Activated T-helper 1 cell treated with anti-CD3 and anti-CD28 coated beads, Interleukin-12 subunit alpha, Interleukin-12 subunit beta, Interleukin-2, Interleukin-4 antibody, amounts not matched to agents 30 ng/mL and 10 ng/mL and 1 ng/mL, durations not matched to agents 14 hours and 24 hours and 36 hours (primary cell): ENCODE measurements around the gene MGST2. TPM values are rescaled to one million over a fixed set of nuclear protein-coding genes. Genes with fewer than 3 reads are reported as not detected.

ENCODE experiments used
- DNase-seq: peaks from one replicate; pipeline ENCODE4 v3.0.0; 2021; ENCODE audit warnings: low spot score
- H3K27ac Mint-ChIP-seq: one replicate; pipeline ENCODE4 v1.8.0; 2021; ENCODE audit warnings: mild to moderate bottlenecking, mixed read lengths
- H3K27me3 Mint-ChIP-seq: one replicate; pipeline ENCODE4 v1.8.0; 2022; ENCODE audit warnings: mild to moderate bottlenecking, moderate library complexity, mixed read lengths; ENCODE audit not compliant: insufficient read depth
- H3K36me3 Mint-ChIP-seq: one replicate; pipeline ENCODE4 v1.8.0; 2021; ENCODE audit warnings: low read depth, mixed read lengths
- H3K4me1 Mint-ChIP-seq: one replicate; pipeline ENCODE4 v1.8.0; 2021; ENCODE audit warnings: low read depth, mixed read lengths
- H3K4me3 Mint-ChIP-seq: one replicate; pipeline ENCODE4 v1.8.0; 2021; ENCODE audit warnings: mild to moderate bottlenecking, moderate library complexity, mixed read lengths
- H3K9me3 Mint-ChIP-seq: one replicate; pipeline ENCODE4 v1.8.0; 2021; ENCODE audit warnings: mixed read lengths
- intact Hi-C: fragments of 100-400 bp; cut with micrococcal nuclease; formaldehyde crosslinking; loops from one replicate; pipeline ENCODE4 v1.15.1; 2024
- total RNA-seq: library from RNA; stranded (reverse); gene quantifications from 2 replicates; pipeline ENCODE4 v1.2.3, GENCODE V29; 2022

The MGST2 gene
- total RNA-seq, 1 donor from 2014 or later = 22.4 TPM

DNA sequence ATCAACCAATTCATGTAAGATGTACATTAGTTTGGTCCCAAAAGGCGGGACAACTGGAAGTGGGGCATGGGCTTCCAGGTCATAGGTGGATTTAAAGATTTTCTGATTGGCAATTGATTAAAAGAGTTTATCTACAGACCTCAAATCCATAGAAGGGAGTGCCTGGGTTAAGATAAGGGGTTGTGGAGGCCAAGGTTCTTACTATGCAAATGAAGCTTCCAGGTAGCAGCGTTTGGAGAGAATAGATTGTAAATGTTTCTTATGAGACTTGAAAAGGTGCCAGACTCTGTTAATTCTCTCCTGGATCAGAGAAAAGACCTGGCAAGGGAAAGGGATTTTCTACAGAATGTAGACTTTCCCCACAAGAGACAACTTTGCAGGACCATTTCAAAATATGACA lies 2.4 kb downstream of the MGST2 start:
- H3K27me3 Mint-ChIP-seq = no peaks in the 10 kb centered on the region
- no peaks in the 10 kb centered on the region for H3K9me3 Mint-ChIP-seq
- DNase-seq = no peak
- H3K4me3 Mint-ChIP-seq = no peak overlapping the region
- intact Hi-C loops = no loop called here
- no peak overlapping the region for H3K27ac Mint-ChIP-seq
- H3K4me1 Mint-ChIP-seq = peaks cover 43% of the 10 kb centered on the region
- H3K36me3 Mint-ChIP-seq = peaks cover 13% of the 10 kb centered on the region

GRCh38 chr4:139668658-139669201 lies 3.1 kb downstream of the MGST2 start:
- no peak overlapping the region for H3K4me3 Mint-ChIP-seq
- H3K36me3 Mint-ChIP-seq = peaks cover 13% of the 10 kb centered on the region
- no peak for DNase-seq
- no peaks in the 10 kb centered on the region for H3K27me3 Mint-ChIP-seq
- H3K9me3 Mint-ChIP-seq = no peaks in the 10 kb centered on the region
- H3K4me1 Mint-ChIP-seq = peaks cover 43% of the 10 kb centered on the region
- intact Hi-C loops = no loop called here
- H3K27ac Mint-ChIP-seq = no peak overlapping the region

- no peak overlapping the region for H3K4me3 Mint-ChIP-seq
- no peak overlapping the region for H3K27ac Mint-ChIP-seq
- H3K9me3 Mint-ChIP-seq = no peaks in the 10 kb centered on the region
- H3K4me1 Mint-ChIP-seq = peaks cover 43% of the 10 kb centered on the region
- H3K27me3 Mint-ChIP-seq = no peaks in the 10 kb centered on the region
- no peak for DNase-seq
- peaks cover 13% of the 10 kb centered on the region for H3K36me3 Mint-ChIP-seq
- intact Hi-C loops = no loop called here
Observed at GRCh38 chr4:139669335-139669734, 3.7 kb downstream of the MGST2 start.

DNA sequence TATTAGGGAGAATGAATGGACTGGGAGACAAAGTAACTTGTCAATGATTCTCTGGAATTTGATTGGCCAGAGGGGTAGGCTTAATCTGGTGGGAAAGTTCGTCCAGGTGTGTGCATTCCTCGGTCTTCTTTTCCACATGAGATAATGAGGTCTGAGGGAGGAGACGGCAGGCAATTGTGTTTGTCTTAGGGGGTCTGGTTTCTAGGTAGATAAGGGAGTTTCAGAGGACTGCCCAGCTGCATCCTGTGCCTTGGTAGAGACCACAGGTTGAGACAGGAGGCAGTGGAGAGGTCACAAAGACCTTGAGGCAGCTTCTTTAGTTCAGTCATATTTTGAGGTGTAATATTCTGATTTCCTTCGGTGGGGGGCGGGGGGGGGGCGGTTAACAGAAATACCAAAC lies 4.3 kb downstream of the MGST2 start:
- H3K36me3 Mint-ChIP-seq = peaks cover 13% of the 10 kb centered on the region
- H3K27me3 Mint-ChIP-seq = no peaks in the 10 kb centered on the region
- H3K4me3 Mint-ChIP-seq = no peak overlapping the region
- no peak for DNase-seq
- H3K9me3 Mint-ChIP-seq = no peaks in the 10 kb centered on the region
- peaks cover 43% of the 10 kb centered on the region for H3K4me1 Mint-ChIP-seq
- H3K27ac Mint-ChIP-seq = no peak overlapping the region
- intact Hi-C loops = no loop called here

DNA sequence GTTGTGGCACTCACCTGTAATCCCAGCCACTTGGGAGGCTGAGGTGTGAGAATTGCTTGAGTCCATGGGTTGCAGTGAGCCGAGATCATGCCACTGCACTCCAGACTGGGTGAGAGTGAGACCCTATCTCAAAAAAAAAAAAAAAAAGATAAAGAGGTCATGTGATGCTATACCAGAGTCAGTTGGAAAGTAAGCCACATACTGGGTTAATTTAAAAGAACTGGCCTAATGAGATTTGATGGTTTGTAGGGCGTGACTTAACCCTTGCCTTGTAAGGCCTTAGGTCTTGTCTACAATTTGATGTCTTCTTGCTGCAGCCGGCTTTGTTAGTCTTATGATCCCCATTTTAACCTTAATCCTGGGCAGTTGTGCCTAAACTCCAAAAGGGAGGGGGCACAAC lies 5.2 kb downstream of the MGST2 start:
- peaks cover 36% of the 10 kb centered on the region for H3K4me1 Mint-ChIP-seq
- no peak overlapping the region for H3K4me3 Mint-ChIP-seq
- H3K27ac Mint-ChIP-seq = no peak overlapping the region
- H3K36me3 Mint-ChIP-seq = peaks cover 14% of the 10 kb centered on the region
- no peaks in the 10 kb centered on the region for H3K27me3 Mint-ChIP-seq
- H3K9me3 Mint-ChIP-seq = no peaks in the 10 kb centered on the region
- intact Hi-C loops = no loop called here
- DNase-seq = no peak

DNA sequence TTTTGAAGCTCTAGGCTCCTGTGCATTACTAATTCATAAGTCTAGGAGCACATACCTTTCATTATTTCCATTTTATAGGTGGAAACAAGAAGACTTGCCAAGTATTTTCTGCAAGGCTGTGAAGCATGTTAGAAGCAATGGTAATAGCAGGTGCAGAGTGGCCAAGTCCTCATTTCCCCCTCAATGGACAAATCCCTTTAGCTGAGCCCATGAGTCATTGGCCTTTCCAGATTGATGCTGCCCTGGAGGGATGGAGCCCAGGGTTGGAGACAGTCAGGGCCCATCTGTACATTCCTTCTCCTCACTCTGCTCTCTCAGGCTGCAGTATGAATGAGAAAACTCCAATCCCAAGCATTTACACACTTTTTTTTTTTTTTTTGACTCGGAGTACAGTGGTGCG lies 6.6 kb downstream of the MGST2 start:
- Mint-ChIP-seq H3K9me3 (no peaks in the 10 kb centered on the region), H3K27ac (no peak overlapping the region), H3K4me3 (no peak overlapping the region), H3K27me3 (no peaks in the 10 kb centered on the region), H3K36me3 (peaks cover 11% of the 10 kb centered on the region), H3K4me1 (peaks cover 28% of the 10 kb centered on the region)
- DNase-seq = no peak
- intact Hi-C loops = no loop called here

- DNase-seq = no peak
- H3K27me3 Mint-ChIP-seq = no peaks in the 10 kb centered on the region
- peaks cover 11% of the 10 kb centered on the region for H3K36me3 Mint-ChIP-seq
- intact Hi-C loops = no loop called here
- peaks cover 23% of the 10 kb centered on the region for H3K4me1 Mint-ChIP-seq
- H3K9me3 Mint-ChIP-seq = no peaks in the 10 kb centered on the region
- H3K27ac Mint-ChIP-seq = no peak overlapping the region
- H3K4me3 Mint-ChIP-seq = no peak overlapping the region
Observed at GRCh38 chr4:139672732-139673131, 7.1 kb downstream of the MGST2 start.

DNA sequence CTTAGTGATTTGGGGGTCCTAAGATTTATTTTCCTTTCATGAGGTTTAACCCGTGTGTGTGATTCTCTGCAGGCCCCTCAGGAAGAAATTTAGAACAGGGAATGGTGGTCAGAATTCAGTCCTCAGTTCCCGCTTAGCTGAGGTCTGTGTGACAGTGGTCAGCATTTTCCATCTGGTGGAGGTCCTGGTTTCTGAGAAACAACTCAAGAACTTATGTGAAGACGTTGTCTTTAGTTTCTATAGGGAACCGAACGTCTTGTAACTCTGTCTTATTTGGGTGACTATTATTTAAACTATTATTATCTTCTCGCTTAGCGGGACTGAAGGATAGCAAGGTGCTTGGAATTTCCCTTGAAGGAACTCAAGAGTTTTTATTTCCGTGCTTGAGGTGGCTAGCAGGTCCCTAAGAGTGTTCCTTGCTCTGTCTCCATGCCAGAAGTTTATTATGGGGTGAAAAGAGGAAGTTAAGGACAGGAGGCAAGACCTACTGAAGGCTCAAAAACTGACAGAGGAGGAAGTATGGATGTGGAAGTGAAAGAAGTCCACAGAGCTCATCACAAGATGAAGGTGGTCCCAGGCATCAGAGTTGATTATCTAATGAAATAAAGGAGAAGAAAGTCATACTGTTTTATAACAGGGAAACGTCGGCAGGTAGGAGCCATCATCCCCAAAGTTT lies 9.4 kb downstream of the MGST2 start:
- Mint-ChIP-seq H3K4me3 (no peak overlapping the region), H3K36me3 (peaks cover 27% of the 10 kb centered on the region), H3K27ac (no peak overlapping the region), H3K9me3 (no peaks in the 10 kb centered on the region), H3K4me1 (peaks cover 7% of the 10 kb centered on the region), H3K27me3 (no peaks in the 10 kb centered on the region)
- no peak for DNase-seq
- intact Hi-C loops = no loop called here

GRCh38 chr4:139675651-139676050 lies 10.0 kb downstream of the MGST2 start:
- no peak for DNase-seq
- Mint-ChIP-seq H3K27ac (no peak overlapping the region), H3K4me3 (no peak overlapping the region), H3K36me3 (peaks cover 28% of the 10 kb centered on the region), H3K27me3 (no peaks in the 10 kb centered on the region), H3K4me1 (peaks cover 6% of the 10 kb centered on the region), H3K9me3 (no peaks in the 10 kb centered on the region)
- intact Hi-C loops = no loop called here

DNA sequence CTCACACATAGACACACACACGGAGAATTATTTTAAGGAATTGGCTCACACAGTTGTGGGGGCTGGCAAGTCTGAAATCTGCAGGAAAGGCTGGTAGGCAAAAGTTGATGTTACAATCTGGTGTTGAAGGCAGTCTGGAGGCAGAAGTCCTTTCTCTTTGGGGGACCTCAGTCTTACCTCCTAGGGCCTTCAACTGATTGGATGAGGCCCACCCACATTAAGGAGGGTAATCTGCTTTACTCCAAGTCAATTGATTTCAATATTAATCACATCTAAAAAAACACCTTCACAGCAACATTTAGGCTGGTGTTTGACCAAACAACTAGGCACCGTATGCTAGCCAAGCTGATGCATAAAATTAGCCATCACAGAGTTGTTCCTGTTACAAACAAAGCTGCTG lies 10.7 kb downstream of the MGST2 start:
- no peak for DNase-seq
- H3K27ac Mint-ChIP-seq = no peak overlapping the region
- H3K27me3 Mint-ChIP-seq = no peaks in the 10 kb centered on the region
- no peak overlapping the region for H3K4me3 Mint-ChIP-seq
- peaks cover 27% of the 10 kb centered on the region for H3K36me3 Mint-ChIP-seq
- intact Hi-C loops = no loop called here
- H3K4me1 Mint-ChIP-seq = peaks cover 6% of the 10 kb centered on the region
- H3K9me3 Mint-ChIP-seq = no peaks in the 10 kb centered on the region

DNA sequence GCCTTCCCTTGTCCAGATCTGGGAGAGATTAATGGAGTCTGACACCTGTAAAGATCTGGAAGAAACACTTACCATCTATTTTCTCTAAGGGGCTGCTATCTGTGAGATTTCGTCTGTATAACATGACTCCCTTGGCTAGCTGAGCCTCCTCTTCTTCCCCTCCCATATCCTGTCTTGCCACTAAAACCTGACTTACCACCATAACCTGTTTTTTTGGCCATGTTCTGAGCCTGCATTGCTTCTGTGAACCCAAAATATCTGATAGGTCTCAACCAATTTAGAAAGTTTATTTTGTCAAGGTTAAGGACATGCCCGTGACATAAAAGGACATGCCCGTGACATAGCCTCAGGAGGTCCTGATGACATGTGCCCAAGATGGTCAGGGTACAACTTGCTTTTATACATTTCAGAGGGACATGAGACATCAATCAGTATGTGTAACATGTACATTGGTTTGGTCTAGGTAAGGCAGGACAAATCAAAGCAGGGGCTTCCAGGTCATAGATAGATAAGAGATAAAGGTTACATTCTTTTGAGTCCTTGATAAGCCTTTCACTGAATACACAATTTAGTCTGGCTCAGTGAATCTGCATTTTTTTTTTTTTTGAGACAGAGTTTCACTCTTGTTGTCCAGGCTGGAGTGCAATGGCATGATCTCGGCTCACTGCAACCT lies 11.4 kb downstream of the MGST2 start:
- no peaks in the 10 kb centered on the region for H3K9me3 Mint-ChIP-seq
- no peak overlapping the region for H3K4me3 Mint-ChIP-seq
- intact Hi-C loops = no loop called here
- no peak overlapping the region for H3K27ac Mint-ChIP-seq
- peaks cover 6% of the 10 kb centered on the region for H3K4me1 Mint-ChIP-seq
- H3K36me3 Mint-ChIP-seq = peaks cover 27% of the 10 kb centered on the region
- no peaks in the 10 kb centered on the region for H3K27me3 Mint-ChIP-seq
- no peak for DNase-seq

GRCh38 chr4:139682309-139682708 lies 16.7 kb downstream of the MGST2 start:
- intact Hi-C loops = no loop called here
- Mint-ChIP-seq H3K9me3 (peaks cover 7% of the 10 kb centered on the region), H3K4me3 (no peak overlapping the region), H3K27ac (peak overlapping the region; percentile 52), H3K27me3 (no peaks in the 10 kb centered on the region), H3K4me1 (peaks cover 29% of the 10 kb centered on the region), H3K36me3 (peaks cover 40% of the 10 kb centered on the region)
- no peak for DNase-seq

- DNase-seq = no peak
- Mint-ChIP-seq H3K27me3 (no peaks in the 10 kb centered on the region), H3K4me3 (no peak overlapping the region), H3K36me3 (peaks cover 40% of the 10 kb centered on the region), H3K4me1 (peaks cover 29% of the 10 kb centered on the region), H3K9me3 (peaks cover 7% of the 10 kb centered on the region), H3K27ac (peak overlapping the region; percentile 52)
- intact Hi-C loops = no loop called here
Observed at GRCh38 chr4:139682741-139683151, 17.1 kb downstream of the MGST2 start.
